Cerebellar cortex (tissue), 1 donor: Measurements from ENCODE around the gene PRDX3.
"Not testable (repeated sequence)": the region's sequence is repeated elsewhere in the genome, so short reads cannot be mapped to it uniquely, and the experiment has no call there.

Experiments used
- DNase-seq: peaks from one replicate; pipeline ENCODE4 v3.0.0-alpha.2; 2015; ENCODE audit warnings: low spot score

Gene PRDX3

GRCh38 chr10:119206603-119207365 is 28.2 kb upstream of the PRDX3 start:
- DNase-seq = peak; percentile 47

- peak; percentile 23 for DNase-seq
Observed at GRCh38 chr10:119205894-119206602, 27.4 kb upstream of the PRDX3 start.

- no peak for DNase-seq
Observed at GRCh38 chr10:119203006-119203405, 24.4 kb upstream of the PRDX3 start.

GRCh38 chr10:119201233-119201632 is 22.6 kb upstream of the PRDX3 start:
- no peak for DNase-seq

GRCh38 chr10:119199231-119199992 is 20.8 kb upstream of the PRDX3 start:
- DNase-seq = peak; percentile 90

GRCh38 chr10:119198438-119198837 is 19.8 kb upstream of the PRDX3 start:
- DNase-seq = peak; percentile 37

GRCh38 chr10:119197921-119198320 is 19.3 kb upstream of the PRDX3 start:
- DNase-seq = no peak

GRCh38 chr10:119191881-119192280 is 13.3 kb upstream of the PRDX3 start:
- no peak for DNase-seq

- DNase-seq = no peak
Observed at GRCh38 chr10:119190954-119191785, 12.6 kb upstream of the PRDX3 start.

GRCh38 chr10:119190353-119190752 is 11.7 kb upstream of the PRDX3 start:
- DNase-seq = no peak

- no peak for DNase-seq
Observed at GRCh38 chr10:119189811-119190282, 11.2 kb upstream of the PRDX3 start.

- DNase-seq = no peak
Observed at GRCh38 chr10:119183664-119184412, 5.2 kb upstream of the PRDX3 start.

GRCh38 chr10:119180850-119181400 is 2.3 kb upstream of the PRDX3 start:
- DNase-seq = not testable (repeated sequence)

GRCh38 chr10:119177708-119178371 is 772 bp downstream of the PRDX3 start:
- no peak for DNase-seq

GRCh38 chr10:119176166-119176565 is 2.4 kb downstream of the PRDX3 start:
- DNase-seq = no peak

- DNase-seq = no peak
Observed at GRCh38 chr10:119174109-119174508, 4.5 kb downstream of the PRDX3 start.

GRCh38 chr10:119167041-119167440 is 11.6 kb downstream of the PRDX3 start:
- DNase-seq = no peak

GRCh38 chr10:119166564-119166963 is 12.0 kb downstream of the PRDX3 start:
- peak; percentile 16 for DNase-seq

- DNase-seq = no peak
Observed at GRCh38 chr10:119166118-119166500, 12.5 kb downstream of the PRDX3 start.
